Rectal smooth muscle tissue (tissue), 1 donor: Measurements from ENCODE around the gene POLR2F.

Experiments
- H3K27ac ChIP-seq: one replicate; pipeline ENCODE4 v1.7.0; 2013; ENCODE audit warnings: low read depth, low read length, inconsistent platforms
- H3K27me3 ChIP-seq: one replicate; pipeline ENCODE4 v1.7.0; 2013; ENCODE audit warnings: low read length; ENCODE audit not compliant: control insufficient read depth, insufficient read depth
- H3K36me3 ChIP-seq: one replicate; pipeline ENCODE4 v1.7.0; 2013; ENCODE audit warnings: low read length; ENCODE audit not compliant: control insufficient read depth, insufficient read depth
- H3K4me1 ChIP-seq: one replicate; pipeline ENCODE4 v1.7.0; 2013; ENCODE audit warnings: low read length; ENCODE audit not compliant: control insufficient read depth, insufficient read depth
- H3K4me3 ChIP-seq: one replicate; pipeline ENCODE4 v1.7.0; 2013; ENCODE audit warnings: low read length
- H3K9ac ChIP-seq: one replicate; pipeline ENCODE4 v1.7.0; 2013; ENCODE audit warnings: low read length

Gene POLR2F

GRCh38 chr22:37916311-37916710 lies 37.2 kb upstream of the POLR2F start:
- H3K4me3 ChIP-seq, result no peak overlapping the region
- no peak overlapping the region for H3K9ac ChIP-seq
- H3K27ac ChIP-seq, result peak overlapping the region; percentile 6
- peaks cover 9% of the 10 kb centered on the region for H3K4me1 ChIP-seq
- no peaks in the 10 kb centered on the region for H3K27me3 ChIP-seq
- peaks cover 36% of the 10 kb centered on the region for H3K36me3 ChIP-seq

- Histone ChIP-seq H3K27ac (peak overlapping the region; percentile 16), H3K4me3 (no peak overlapping the region), H3K9ac (no peak overlapping the region), H3K4me1 (no peaks in the 10 kb centered on the region), H3K27me3 (no peaks in the 10 kb centered on the region), H3K36me3 (peaks cover 32% of the 10 kb centered on the region)
Observed at GRCh38 chr22:37917874-37918548, 35.5 kb upstream of the POLR2F start.

- Histone ChIP-seq H3K36me3 (peaks cover 31% of the 10 kb centered on the region), H3K4me3 (no peak overlapping the region), H3K27me3 (no peaks in the 10 kb centered on the region), H3K4me1 (no peaks in the 10 kb centered on the region), H3K9ac (no peak overlapping the region), H3K27ac (no peak overlapping the region)
Observed at GRCh38 chr22:37918580-37919270, 34.8 kb upstream of the POLR2F start.

GRCh38 chr22:37920126-37920525 lies 33.4 kb upstream of the POLR2F start:
- no peak overlapping the region for H3K27ac ChIP-seq
- H3K36me3 ChIP-seq, result peaks cover 37% of the 10 kb centered on the region
- no peak overlapping the region for H3K9ac ChIP-seq
- H3K27me3 ChIP-seq, result no peaks in the 10 kb centered on the region
- H3K4me1 ChIP-seq, result no peaks in the 10 kb centered on the region
- no peak overlapping the region for H3K4me3 ChIP-seq

GRCh38 chr22:37922191-37922590 lies 31.3 kb upstream of the POLR2F start:
- H3K27me3 ChIP-seq, result no peaks in the 10 kb centered on the region
- H3K9ac ChIP-seq, result no peak overlapping the region
- no peak overlapping the region for H3K4me3 ChIP-seq
- H3K36me3 ChIP-seq, result peaks cover 48% of the 10 kb centered on the region
- H3K4me1 ChIP-seq, result no peaks in the 10 kb centered on the region
- H3K27ac ChIP-seq, result no peak overlapping the region

GRCh38 chr22:37923927-37924326 lies 29.6 kb upstream of the POLR2F start:
- H3K4me1 ChIP-seq, result no peaks in the 10 kb centered on the region
- H3K27ac ChIP-seq, result no peak overlapping the region
- no peak overlapping the region for H3K4me3 ChIP-seq
- no peak overlapping the region for H3K9ac ChIP-seq
- H3K36me3 ChIP-seq, result peaks cover 42% of the 10 kb centered on the region
- H3K27me3 ChIP-seq, result no peaks in the 10 kb centered on the region

GRCh38 chr22:37924386-37925065 lies 29.0 kb upstream of the POLR2F start:
- H3K27ac ChIP-seq, result peak overlapping the region; percentile 22
- H3K9ac ChIP-seq, result no peak overlapping the region

GRCh38 chr22:37925330-37925729 lies 28.2 kb upstream of the POLR2F start:
- Histone ChIP-seq H3K27me3 (no peaks in the 10 kb centered on the region), H3K4me1 (no peaks in the 10 kb centered on the region), H3K4me3 (no peak overlapping the region), H3K27ac (peak overlapping the region; percentile 14), H3K36me3 (peaks cover 45% of the 10 kb centered on the region), H3K9ac (no peak overlapping the region)

More at GRCh38 chr22:37924386-37925065, 29.0 kb upstream of the POLR2F start:
- H3K4me3 ChIP-seq, result no peak overlapping the region
- H3K4me1 ChIP-seq, result no peaks in the 10 kb centered on the region
- no peaks in the 10 kb centered on the region for H3K27me3 ChIP-seq
- peaks cover 42% of the 10 kb centered on the region for H3K36me3 ChIP-seq

GRCh38 chr22:37925767-37926166 lies 27.7 kb upstream of the POLR2F start:
- H3K27ac ChIP-seq, result no peak overlapping the region
- H3K36me3 ChIP-seq, result peaks cover 47% of the 10 kb centered on the region

GRCh38 chr22:37926358-37926757 lies 27.1 kb upstream of the POLR2F start:
- H3K4me3 ChIP-seq, result no peak overlapping the region
- H3K36me3 ChIP-seq, result peaks cover 47% of the 10 kb centered on the region
- H3K27ac ChIP-seq, result peak overlapping the region; percentile 24
- no peaks in the 10 kb centered on the region for H3K4me1 ChIP-seq
- H3K9ac ChIP-seq, result no peak overlapping the region
- no peaks in the 10 kb centered on the region for H3K27me3 ChIP-seq

More at GRCh38 chr22:37925767-37926166, 27.7 kb upstream of the POLR2F start:
- no peaks in the 10 kb centered on the region for H3K4me1 ChIP-seq
- no peak overlapping the region for H3K9ac ChIP-seq
- H3K4me3 ChIP-seq, result no peak overlapping the region
- H3K27me3 ChIP-seq, result no peaks in the 10 kb centered on the region

GRCh38 chr22:37926771-37927636 lies 26.5 kb upstream of the POLR2F start:
- Histone ChIP-seq H3K27me3 (no peaks in the 10 kb centered on the region), H3K9ac (no peak overlapping the region), H3K4me1 (no peaks in the 10 kb centered on the region), H3K27ac (peak overlapping the region; percentile 24), H3K36me3 (peaks cover 53% of the 10 kb centered on the region), H3K4me3 (no peak overlapping the region)

GRCh38 chr22:37927637-37927936 lies 25.9 kb upstream of the POLR2F start:
- no peak overlapping the region for H3K27ac ChIP-seq
- H3K9ac ChIP-seq, result no peak overlapping the region
- no peak overlapping the region for H3K4me3 ChIP-seq
- no peaks in the 10 kb centered on the region for H3K4me1 ChIP-seq
- H3K36me3 ChIP-seq, result peaks cover 58% of the 10 kb centered on the region
- no peaks in the 10 kb centered on the region for H3K27me3 ChIP-seq
